Fibroblast of pulmonary artery (primary cell): ENCODE measurements around the gene MSRB3.

ENCODE experiments used
- DNase-seq: peaks from one replicate; pipeline ENCODE4 v3.0.0-alpha.2; 2010; ENCODE audit warnings: low read depth
- H3K4me3 ChIP-seq: replicated peaks from 2 replicates; pipeline ENCODE4 v1.5.1; 2011; ENCODE audit warnings: low read depth, mild to moderate bottlenecking, control low read depth, low read length, moderate library complexity
- TF ChIP-seq, protein P1 (sequence below): IDR thresholded peaks from 2 replicates; pipeline ENCODE4 v1.5.1; 2011; ENCODE audit warnings: mild to moderate bottlenecking, control low read depth, low read length, inconsistent platforms; ENCODE audit errors: missing control alignments

The MSRB3 gene

DNA sequence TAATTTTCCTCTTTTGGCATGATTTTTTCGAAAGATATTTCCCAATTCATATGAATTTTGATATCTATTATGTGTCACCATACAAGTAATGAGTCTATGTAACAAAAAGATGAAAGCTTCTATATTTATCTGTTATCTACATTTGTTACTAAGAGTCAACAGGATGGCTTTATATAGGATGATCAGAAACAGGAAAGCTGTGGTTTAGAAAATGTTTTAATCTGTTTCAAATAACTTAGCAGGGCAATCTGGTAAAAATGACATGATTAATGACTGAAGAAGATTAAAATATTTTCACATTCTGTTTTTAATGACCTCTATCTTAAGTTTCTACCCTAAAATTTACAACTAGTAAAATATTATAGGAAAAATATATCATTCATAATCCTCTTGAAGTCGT, 105.8 kb downstream of the MSRB3 start:
- H3K4me3 ChIP-seq, result no peak overlapping the region
- no peak for DNase-seq
- TF ChIP-seq, protein P1, sequence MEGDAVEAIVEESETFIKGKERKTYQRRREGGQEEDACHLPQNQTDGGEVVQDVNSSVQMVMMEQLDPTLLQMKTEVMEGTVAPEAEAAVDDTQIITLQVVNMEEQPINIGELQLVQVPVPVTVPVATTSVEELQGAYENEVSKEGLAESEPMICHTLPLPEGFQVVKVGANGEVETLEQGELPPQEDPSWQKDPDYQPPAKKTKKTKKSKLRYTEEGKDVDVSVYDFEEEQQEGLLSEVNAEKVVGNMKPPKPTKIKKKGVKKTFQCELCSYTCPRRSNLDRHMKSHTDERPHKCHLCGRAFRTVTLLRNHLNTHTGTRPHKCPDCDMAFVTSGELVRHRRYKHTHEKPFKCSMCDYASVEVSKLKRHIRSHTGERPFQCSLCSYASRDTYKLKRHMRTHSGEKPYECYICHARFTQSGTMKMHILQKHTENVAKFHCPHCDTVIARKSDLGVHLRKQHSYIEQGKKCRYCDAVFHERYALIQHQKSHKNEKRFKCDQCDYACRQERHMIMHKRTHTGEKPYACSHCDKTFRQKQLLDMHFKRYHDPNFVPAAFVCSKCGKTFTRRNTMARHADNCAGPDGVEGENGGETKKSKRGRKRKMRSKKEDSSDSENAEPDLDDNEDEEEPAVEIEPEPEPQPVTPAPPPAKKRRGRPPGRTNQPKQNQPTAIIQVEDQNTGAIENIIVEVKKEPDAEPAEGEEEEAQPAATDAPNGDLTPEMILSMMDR, result no peak

DNA sequence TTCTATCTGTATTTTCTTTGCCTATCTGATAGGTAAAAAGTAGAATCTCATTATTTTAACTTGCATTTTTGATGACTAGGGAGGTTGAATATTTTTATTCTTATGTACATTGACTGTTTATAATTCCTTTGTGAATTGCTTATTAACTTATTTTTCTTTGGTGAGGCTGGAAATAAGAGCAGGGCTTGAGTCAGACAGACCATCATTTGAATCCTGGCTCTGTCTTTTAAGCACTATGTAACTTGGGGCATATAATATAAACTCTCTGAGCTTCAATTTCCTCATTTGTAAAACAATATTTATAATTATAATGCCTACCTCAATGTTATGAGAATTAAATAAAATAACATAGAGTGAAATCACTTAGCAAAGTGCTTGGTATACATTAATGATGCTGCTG, 108.9 kb downstream of the MSRB3 start:
- no peak for DNase-seq
- H3K4me3 ChIP-seq, result no peak overlapping the region
- TF ChIP-seq, protein P1, result no peak

DNA sequence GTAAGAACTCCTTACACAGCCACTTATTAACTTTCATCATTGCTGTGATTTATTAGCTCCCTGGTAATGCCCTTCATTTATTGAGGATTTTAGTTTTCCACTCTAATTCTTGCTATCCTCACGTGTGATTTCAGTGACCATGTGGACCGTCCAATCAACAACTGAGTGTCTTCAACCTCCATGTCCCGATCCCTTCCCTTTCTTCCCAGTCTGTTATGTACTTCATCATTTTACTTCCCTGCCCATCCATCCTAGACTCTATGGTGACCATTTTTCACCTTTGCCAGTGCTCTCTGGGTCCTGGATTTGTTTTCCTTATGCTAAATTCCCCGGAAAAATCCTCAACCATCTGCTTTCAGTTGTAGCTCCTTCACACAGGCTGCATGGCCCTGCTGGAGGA, 111.0 kb downstream of the MSRB3 start:
- TF ChIP-seq, protein P1, result no peak
- no peak overlapping the region for H3K4me3 ChIP-seq
- DNase-seq, result no peak

DNA sequence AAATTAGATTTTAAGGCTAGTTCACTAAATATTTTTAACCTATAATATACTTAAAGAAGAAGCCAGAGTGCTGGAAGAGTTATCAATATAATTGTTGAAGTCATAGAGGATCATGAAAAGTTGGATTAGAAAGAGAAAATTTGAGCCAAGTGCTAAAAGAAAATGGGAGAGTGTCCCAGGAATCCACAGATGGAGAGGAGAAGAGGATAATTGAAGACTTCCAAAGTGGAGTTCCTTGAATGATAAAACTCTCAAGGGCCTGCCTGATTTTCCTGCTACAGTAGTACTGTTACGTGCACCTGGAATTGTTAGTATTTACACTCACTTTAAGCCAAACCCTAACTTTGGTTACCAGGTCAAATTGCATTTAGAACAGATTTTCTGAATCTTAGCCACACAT, 113.2 kb downstream of the MSRB3 start:
- H3K4me3 ChIP-seq, result no peak overlapping the region
- TF ChIP-seq, protein P1, result no peak
- no peak for DNase-seq

DNA sequence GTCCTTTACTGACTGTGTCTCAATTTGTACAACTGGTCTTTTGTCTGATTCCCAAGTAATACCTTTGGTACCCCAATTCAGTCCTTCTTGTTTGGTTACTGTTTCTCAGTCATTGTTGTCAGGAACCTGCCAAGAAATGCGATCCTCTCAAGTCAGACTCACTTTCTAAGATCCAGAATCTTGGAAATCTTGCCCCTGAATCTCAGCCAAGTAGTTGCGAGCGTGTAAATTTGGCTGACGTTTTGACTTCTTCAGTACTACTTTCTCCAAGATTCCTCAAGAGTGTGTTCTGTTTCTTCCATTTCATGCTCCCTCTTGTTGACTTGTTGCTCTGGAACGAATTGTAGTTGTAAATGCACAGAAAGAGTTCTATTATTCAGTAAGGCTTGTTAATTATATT, 114.0 kb downstream of the MSRB3 start:
- no peak overlapping the region for H3K4me3 ChIP-seq

DNA sequence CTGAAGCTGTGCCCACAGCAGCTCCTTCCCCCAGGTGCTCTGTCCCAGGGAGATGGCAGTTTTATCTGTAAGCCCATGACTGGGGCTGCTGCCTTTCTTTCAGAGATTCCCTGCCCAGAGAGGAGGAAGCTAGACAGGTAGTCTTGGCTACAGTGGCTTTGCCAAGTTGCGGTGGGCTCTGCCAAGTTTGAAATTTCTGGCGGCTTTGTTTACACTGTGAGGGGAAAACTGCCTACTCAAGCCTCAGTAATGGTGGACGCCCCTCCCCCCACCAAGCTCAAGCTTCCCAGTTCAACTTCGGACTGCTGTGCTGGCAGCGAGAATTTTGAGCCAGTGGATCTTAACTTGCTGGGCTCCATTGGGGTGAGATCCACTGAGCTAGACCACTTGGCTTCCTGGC, 124.7 kb downstream of the MSRB3 start:
- no peak overlapping the region for H3K4me3 ChIP-seq
- DNase-seq, result no peak
- TF ChIP-seq, protein P1, result no peak

More for the DNA sequence above, 114.0 kb downstream of the MSRB3 start:
- DNase-seq, result no peak
- TF ChIP-seq, protein P1, result no peak

DNA sequence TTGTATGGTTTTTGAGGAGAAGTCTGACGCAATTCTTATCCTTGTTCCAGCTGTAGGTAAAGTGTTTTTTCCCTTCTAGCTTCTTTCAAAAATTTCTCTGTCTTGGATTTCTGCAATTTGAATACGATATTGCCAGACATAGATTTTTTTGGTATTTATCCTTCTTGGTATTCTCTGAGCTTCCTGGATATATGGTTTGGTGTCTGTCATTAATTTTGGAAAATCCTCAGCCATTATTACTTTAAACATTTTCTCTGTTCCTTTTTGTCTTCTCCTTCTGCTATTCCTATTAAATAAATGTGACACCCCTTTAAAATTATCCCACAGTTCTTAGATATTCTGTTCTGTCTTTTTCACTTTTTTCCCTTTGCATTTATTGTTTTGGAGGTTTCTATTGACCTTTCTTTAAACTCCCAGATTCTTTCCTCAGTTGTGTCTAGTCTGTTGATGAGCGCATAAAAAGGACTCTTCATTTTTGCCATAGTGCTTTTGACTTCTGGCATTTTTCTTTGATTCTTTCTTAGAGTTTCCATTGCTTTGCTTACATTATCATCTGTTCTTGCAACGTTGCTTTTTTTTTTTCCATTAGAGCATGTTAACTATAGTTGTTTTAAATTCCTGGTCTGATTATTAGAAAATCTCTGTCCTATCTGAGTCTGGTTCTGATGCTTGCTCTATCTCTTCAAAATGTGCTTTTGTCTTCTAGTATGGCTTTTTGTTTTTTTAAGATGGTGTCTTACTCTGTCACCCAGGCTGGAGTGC, 129.1 kb downstream of the MSRB3 start:
- TF ChIP-seq, protein P1, result no peak
- no peak overlapping the region for H3K4me3 ChIP-seq
- no peak for DNase-seq
